H9 (cell line): ENCODE measurements around the gene MCM3. TPM values are rescaled to one million over a fixed set of nuclear protein-coding genes. Genes with fewer than 3 reads are reported as not detected.

Experiments
- DNase-seq: peaks from one replicate; pipeline ENCODE4 v3.0.0-alpha.2; 2017
- H2AFZ ChIP-seq: one replicate; pipeline ENCODE4 v1.6.1; 2013; ENCODE audit warnings: mild to moderate bottlenecking, low read length, control low read depth, moderate library complexity
- H2AK5ac ChIP-seq: 2 replicates; pipeline ENCODE4 v1.6.1; 2013; ENCODE audit warnings: low read length, control low read depth, mixed read lengths; ENCODE audit not compliant: insufficient read length
- H2BK120ac ChIP-seq: one replicate; pipeline ENCODE4 v1.6.1; 2013; ENCODE audit warnings: low read depth, mild to moderate bottlenecking, low read length, control low read depth, inconsistent platforms; ENCODE audit not compliant: poor library complexity, severe bottlenecking
- H2BK12ac ChIP-seq: 2 replicates; pipeline ENCODE4 v1.6.1; 2013; ENCODE audit warnings: low read length, control low read depth, mixed read lengths, low read depth; ENCODE audit not compliant: insufficient read length
- H2BK15ac ChIP-seq: 2 replicates; pipeline ENCODE4 v1.6.1; 2013; ENCODE audit warnings: low read depth, low read length, control low read depth
- H2BK20ac ChIP-seq: one replicate; pipeline ENCODE4 v1.6.1; 2013; ENCODE audit warnings: low read depth, mild to moderate bottlenecking, low read length, control low read depth, inconsistent platforms; ENCODE audit not compliant: poor library complexity, severe bottlenecking
- H2BK5ac ChIP-seq: 2 replicates; pipeline ENCODE4 v1.6.1; 2013; ENCODE audit warnings: low read length, control low read depth, mixed read lengths; ENCODE audit not compliant: insufficient read length
- H3K14ac ChIP-seq: 2 replicates; pipeline ENCODE4 v1.6.1; 2013; ENCODE audit warnings: low read length, control low read depth; ENCODE audit not compliant: insufficient read depth
- H3K18ac ChIP-seq: 2 replicates; pipeline ENCODE4 v1.6.1; 2013; ENCODE audit warnings: low read depth, mild to moderate bottlenecking, mixed read lengths, low read length, control low read depth; ENCODE audit not compliant: insufficient read length
- H3K23ac ChIP-seq: 2 replicates; pipeline ENCODE4 v1.6.1; 2013; ENCODE audit warnings: low read length, control low read depth, mixed read lengths, low read depth; ENCODE audit not compliant: insufficient read length
- H3K23me2 ChIP-seq: 2 replicates; pipeline ENCODE4 v1.6.1; 2013; ENCODE audit warnings: low read depth, mild to moderate bottlenecking, mixed read lengths, low read length, control low read depth; ENCODE audit not compliant: insufficient read length, poor library complexity, severe bottlenecking
- H3K27ac ChIP-seq: 2 replicates; pipeline ENCODE4 v1.5.1; 2013; ENCODE audit warnings: low read length, control low read depth, mixed read lengths, low read depth; ENCODE audit not compliant: insufficient read length
- H3K27me3 ChIP-seq: 2 replicates; pipeline ENCODE4 v1.6.1; 2013; ENCODE audit warnings: low read length, control low read depth, inconsistent platforms; ENCODE audit not compliant: insufficient read depth
- H3K4ac ChIP-seq: 2 replicates; pipeline ENCODE4 v1.6.1; 2013; ENCODE audit warnings: low read depth, mild to moderate bottlenecking, control low read depth, inconsistent platforms, low read length, moderate library complexity
- H3K4me1 ChIP-seq: 2 replicates; pipeline ENCODE4 v1.6.1; 2013; ENCODE audit warnings: low read length, control low read depth, inconsistent platforms; ENCODE audit not compliant: insufficient read depth
- H3K4me2 ChIP-seq: 2 replicates; pipeline ENCODE4 v1.6.1; 2013; ENCODE audit warnings: low read length, control low read depth, mixed read lengths; ENCODE audit not compliant: insufficient read length, insufficient read depth
- H3K56ac ChIP-seq: 2 replicates; pipeline ENCODE4 v1.6.1; 2013; ENCODE audit warnings: low read depth, mild to moderate bottlenecking, mixed read lengths, low read length, control low read depth; ENCODE audit not compliant: insufficient read length
- H3K79me1 ChIP-seq: 2 replicates; pipeline ENCODE4 v1.6.1; 2013; ENCODE audit warnings: low read depth, mild to moderate bottlenecking, moderate library complexity, low read length, control low read depth, inconsistent platforms; ENCODE audit not compliant: insufficient read depth, poor library complexity, severe bottlenecking
- H3K79me2 ChIP-seq: 2 replicates; pipeline ENCODE4 v1.6.1; 2013; ENCODE audit warnings: low read length, control low read depth, inconsistent platforms; ENCODE audit not compliant: insufficient read depth
- H3K9ac ChIP-seq: 2 replicates; pipeline ENCODE4 v1.6.1; 2013; ENCODE audit warnings: low read length, control low read depth, mixed read lengths; ENCODE audit not compliant: insufficient read length; ENCODE audit errors: extremely low read depth
- H3K9me3 ChIP-seq: one replicate; pipeline ENCODE4 v1.6.1; 2013; ENCODE audit warnings: low read depth, low read length, inconsistent platforms; ENCODE audit not compliant: control insufficient read depth
- H3T11ph ChIP-seq: one replicate; pipeline ENCODE4 v1.6.1; 2013; ENCODE audit warnings: mild to moderate bottlenecking, low read length, control low read depth, inconsistent platforms
- H4K20me1 ChIP-seq: one replicate; pipeline ENCODE4 v1.6.1; 2013; ENCODE audit not compliant: control insufficient read depth, insufficient read length, insufficient read depth
- H4K5ac ChIP-seq: 2 replicates; pipeline ENCODE4 v1.6.1; 2013; ENCODE audit warnings: low read depth, mild to moderate bottlenecking, mixed read lengths, low read length, control low read depth; ENCODE audit not compliant: insufficient read length
- H4K8ac ChIP-seq: replicated peaks from 2 replicates; pipeline ENCODE4 v1.6.1; 2013; ENCODE audit warnings: low read length, control low read depth, mixed read lengths, low read depth; ENCODE audit not compliant: insufficient read length
- H4K91ac ChIP-seq: 2 replicates; pipeline ENCODE4 v1.6.1; 2013; ENCODE audit warnings: low read depth, mild to moderate bottlenecking, moderate library complexity, mixed read lengths, low read length, control low read depth; ENCODE audit not compliant: insufficient read length
- H3K27ac Mint-ChIP-seq, 3 experiments: 2 replicates in 2 of 3; 3 replicates in 1 of 3; pipeline ENCODE4 v1.8.0; 2020 to 2021; ENCODE audit warnings: mixed read lengths in 3 of 3, mild to moderate bottlenecking in 1 of 3, moderate library complexity in 1 of 3
- H3K27me3 Mint-ChIP-seq: 2 replicates; pipeline ENCODE4 v1.8.0; 2021; ENCODE audit warnings: low read depth, mild to moderate bottlenecking, moderate library complexity, mixed read lengths
- H3K36me3 Mint-ChIP-seq, 3 experiments: 2 replicates in 2 of 3; 3 replicates in 1 of 3; pipeline ENCODE4 v1.8.0; 2020 to 2021; ENCODE audit warnings: low read depth in 3 of 3, mixed read lengths in 3 of 3; ENCODE audit not compliant: insufficient read depth in 1 of 3
- H3K4me1 Mint-ChIP-seq, 2 experiments: 2 replicates each; pipeline ENCODE4 v1.8.0; 2020; ENCODE audit warnings: mixed read lengths in 2 of 2
- H3K4me3 Mint-ChIP-seq, 2 experiments: 2 replicates in 1 of 2; 3 replicates in 1 of 2; pipeline ENCODE4 v1.8.0; 2020 to 2021; ENCODE audit warnings: mild to moderate bottlenecking in 2 of 2, mixed read lengths in 2 of 2, moderate library complexity in 1 of 2
- H3K9me3 Mint-ChIP-seq, 2 experiments: 2 replicates in 1 of 2; 3 replicates in 1 of 2; pipeline ENCODE4 v1.8.0; 2020; ENCODE audit warnings: mild to moderate bottlenecking in 2 of 2, mixed read lengths in 2 of 2, moderate library complexity in 1 of 2
- WGBS: extraction: QIAGEN DNeasy Blood & Tissue Kit; methylation state at CpG from one replicate; pipeline ENCODE4 v1.1.7; 2013; ENCODE audit warnings: missing lambda C conversion rate, low lambda C conversion rate, mixed read lengths; ENCODE audit not compliant: insufficient read length; ENCODE audit errors: extremely low coverage; 5-methylcytosine and 5-hydroxymethylcytosine counted together
- total RNA-seq: library from RNA; stranded (reverse); gene quantifications from 2 replicates; pipeline ENCODE4 v1.2.1, GENCODE V29; 2021
- TF ChIP-seq, protein P1 (sequence below): fragments of 200-600 bp; sonication (generic); conservative IDR thresholded peaks from 3 replicates; pipeline ENCODE4 v1.8.0; 2021; ENCODE audit warnings: antibody characterized with exemption, mild to moderate bottlenecking

MCM3 gene
- total RNA-seq, 1 experiment from 2014 or later: 252 TPM

DNA sequence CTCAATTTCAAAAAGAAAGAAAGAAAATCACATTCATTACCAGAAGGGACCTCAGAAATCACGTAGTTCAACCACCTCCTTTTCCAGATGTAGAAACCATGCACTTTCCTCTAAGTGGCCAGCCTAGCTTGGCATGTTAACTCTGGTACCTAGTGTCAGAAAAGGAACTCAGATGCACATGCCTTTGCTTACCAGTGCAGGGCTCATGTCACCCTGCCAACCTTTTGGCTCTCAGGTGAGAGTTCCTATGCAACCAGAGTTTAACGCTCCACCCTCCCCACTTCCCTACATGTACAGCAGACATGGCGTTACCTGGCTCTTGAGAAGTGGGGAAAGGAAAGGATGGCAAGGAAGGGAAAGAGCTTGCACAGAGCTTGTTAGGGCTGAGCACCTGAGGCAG, 23.9 kb downstream of the MCM3 start:
- no peak overlapping the region for H2AFZ ChIP-seq
- H4K20me1 ChIP-seq: no peaks in the 10 kb centered on the region
- H2BK20ac ChIP-seq: no peak overlapping the region
- DNase-seq: no peak
- H3K9me3 ChIP-seq: no peaks in the 10 kb centered on the region
- no peak overlapping the region for H2AK5ac ChIP-seq
- no peak overlapping the region for H2BK120ac ChIP-seq
- no peaks in the 10 kb centered on the region for H3K4me1 Mint-ChIP-seq
- no peak overlapping the region for H2BK15ac ChIP-seq
- H3K27me3 ChIP-seq: no peaks in the 10 kb centered on the region
- H3K36me3 Mint-ChIP-seq: peaks cover 39 to 53% (median 46%) of the 10 kb centered on the region in 3 experiments
- H3K4me3 Mint-ChIP-seq: no peak overlapping the region
- H3K9me3 Mint-ChIP-seq: peaks cover 5 to 8% of the 10 kb centered on the region in 2 experiments; a peak in 3 of 5 replicates
- no peak overlapping the region for H4K91ac ChIP-seq
- H3K23me2 ChIP-seq: no peaks in the 10 kb centered on the region
- H4K8ac ChIP-seq: no peak overlapping the region
- no peak overlapping the region for H3K14ac ChIP-seq
- no peaks in the 10 kb centered on the region for H3K79me2 ChIP-seq
- H3K23ac ChIP-seq: no peak overlapping the region
- no peaks in the 10 kb centered on the region for H3K79me1 ChIP-seq
- H3K27me3 Mint-ChIP-seq: no peaks in the 10 kb centered on the region; the same call in 1 of the 2 replicates
- no CpG with 5 or more reads among the region's 3 CpGs for WGBS
- H3K27ac ChIP-seq: no peak overlapping the region
- H3K27ac Mint-ChIP-seq: peak overlapping the region in 1 of 3 experiments; percentile 50; a peak in 3 of 7 replicates
- no peak overlapping the region for H3K56ac ChIP-seq
- TF ChIP-seq, protein P1, sequence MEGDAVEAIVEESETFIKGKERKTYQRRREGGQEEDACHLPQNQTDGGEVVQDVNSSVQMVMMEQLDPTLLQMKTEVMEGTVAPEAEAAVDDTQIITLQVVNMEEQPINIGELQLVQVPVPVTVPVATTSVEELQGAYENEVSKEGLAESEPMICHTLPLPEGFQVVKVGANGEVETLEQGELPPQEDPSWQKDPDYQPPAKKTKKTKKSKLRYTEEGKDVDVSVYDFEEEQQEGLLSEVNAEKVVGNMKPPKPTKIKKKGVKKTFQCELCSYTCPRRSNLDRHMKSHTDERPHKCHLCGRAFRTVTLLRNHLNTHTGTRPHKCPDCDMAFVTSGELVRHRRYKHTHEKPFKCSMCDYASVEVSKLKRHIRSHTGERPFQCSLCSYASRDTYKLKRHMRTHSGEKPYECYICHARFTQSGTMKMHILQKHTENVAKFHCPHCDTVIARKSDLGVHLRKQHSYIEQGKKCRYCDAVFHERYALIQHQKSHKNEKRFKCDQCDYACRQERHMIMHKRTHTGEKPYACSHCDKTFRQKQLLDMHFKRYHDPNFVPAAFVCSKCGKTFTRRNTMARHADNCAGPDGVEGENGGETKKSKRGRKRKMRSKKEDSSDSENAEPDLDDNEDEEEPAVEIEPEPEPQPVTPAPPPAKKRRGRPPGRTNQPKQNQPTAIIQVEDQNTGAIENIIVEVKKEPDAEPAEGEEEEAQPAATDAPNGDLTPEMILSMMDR: no peak
- no peak overlapping the region for H4K5ac ChIP-seq
- no peak overlapping the region for H3K18ac ChIP-seq
- H3K9ac ChIP-seq: no peak overlapping the region
- H3K4me2 ChIP-seq: no peak overlapping the region
- no peak overlapping the region for H2BK12ac ChIP-seq
- H3T11ph ChIP-seq: no peak overlapping the region
- no peaks in the 10 kb centered on the region for H3K4me1 ChIP-seq
- H3K4ac ChIP-seq: no peak overlapping the region
- no peak overlapping the region for H2BK5ac ChIP-seq
